NB4 (cell line): ENCODE results near the gene AANAT.

Experiments
- CTCF ChIP-seq: IDR thresholded peaks from one replicate; pipeline ENCODE4 v1.5.1; 2012; ENCODE audit warnings: low read depth, low read length
- MAX ChIP-seq: IDR thresholded peaks from 2 replicates; pipeline ENCODE4 v1.6.1; 2011; ENCODE audit warnings: low read depth, low read length
- MYC ChIP-seq: IDR thresholded peaks from 2 replicates; pipeline ENCODE4 v1.6.1; 2011; ENCODE audit warnings: low read depth, low read length
- POLR2A ChIP-seq: IDR thresholded peaks from 2 replicates; pipeline ENCODE4 v1.6.1; 2011; ENCODE audit warnings: mild to moderate bottlenecking; ENCODE audit not compliant: insufficient read length; ENCODE audit errors: extremely low read depth

GRCh38 chr17:76480632-76481031 is 13.2 kb downstream of the AANAT start:
- TF ChIP-seq CTCF (no peak), POLR2A (no peak), MYC (no peak), MAX (no peak)
